ENCODE measurements around the gene POU4F2.
"Not testable (repeated sequence)": the region's sequence is repeated elsewhere in the genome, so short reads cannot be mapped to it uniquely, and the experiment has no call there.

The POU4F2 gene

GRCh38 chr4:146654687-146655520 lies 16.2 kb downstream of the POU4F2 start:
- DNase-seq, result no peak

DNA sequence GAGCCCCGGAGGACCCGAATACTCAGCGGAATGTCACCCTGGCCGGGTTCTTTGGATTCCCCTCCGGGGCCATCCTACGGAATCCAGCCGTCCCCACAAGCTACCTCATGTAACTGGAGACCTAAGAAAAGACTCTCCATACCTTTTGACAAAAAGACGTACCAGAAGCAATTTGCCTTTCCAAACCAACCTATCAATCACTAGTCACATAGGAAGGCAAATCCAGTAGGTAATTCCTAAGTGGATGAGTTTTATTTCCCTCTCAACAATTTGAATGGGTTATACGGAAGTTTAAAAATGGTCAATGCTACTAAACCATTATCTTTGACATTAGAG lies 16.8 kb downstream of the POU4F2 start:
- no peak for DNase-seq

DNA sequence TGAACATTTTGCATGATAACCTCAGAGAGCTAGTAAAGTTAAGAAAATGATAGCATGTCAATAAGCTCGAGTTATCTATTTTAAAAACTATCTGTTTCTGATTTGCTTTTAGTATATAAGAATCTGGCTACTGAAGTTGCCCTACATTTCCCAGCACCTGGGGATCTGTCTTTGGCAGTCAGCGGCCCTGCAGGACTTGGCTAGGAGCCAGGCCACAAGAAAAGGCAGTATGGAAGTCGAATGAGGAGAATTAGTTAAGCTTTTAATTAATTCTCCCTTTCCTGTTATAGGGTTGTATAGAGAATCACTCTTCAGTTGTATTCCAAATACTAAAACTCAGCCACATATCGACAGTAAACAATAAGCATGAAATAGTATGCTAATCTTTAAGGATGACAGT lies 22.7 kb downstream of the POU4F2 start:
- no peak for DNase-seq

DNA sequence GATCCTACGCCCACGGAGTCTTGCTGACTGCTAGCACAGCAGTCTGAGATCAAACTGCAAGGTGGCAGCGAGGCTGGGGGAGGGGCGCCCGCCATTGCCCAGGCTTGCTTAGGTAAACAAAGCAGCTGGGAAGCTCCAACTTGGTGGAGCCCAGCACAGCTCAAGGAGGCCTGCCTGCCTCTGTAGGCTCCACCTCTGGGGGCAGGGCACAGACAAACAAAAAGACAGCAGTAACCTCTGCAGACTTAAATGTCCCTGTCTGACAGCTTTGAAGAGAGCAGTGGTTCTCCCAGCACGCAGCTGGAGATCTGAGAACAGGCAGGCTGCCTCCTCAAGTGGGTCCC lies 25.2 kb downstream of the POU4F2 start:
- not testable (repeated sequence) for DNase-seq

- DNase-seq, result no peak
Observed at GRCh38 chr4:146674829-146675570, 36.3 kb downstream of the POU4F2 start.

All from T-helper 1 cell (primary cell).